MCF 10A (cell line): ENCODE data around the gene PLA2G4C. TPM values are rescaled to one million over a fixed set of nuclear protein-coding genes. Genes with fewer than 3 reads are reported as not detected.

ENCODE experiments used
- BruUV-seq: library from RNA; stranded (reverse); fragments of 400-500 nt; replicated peaks from 2 replicates; lab custom pipeline; 2021; lab: Mats Ljungman, UMichigan
- CTCF ChIA-PET: fragments of 300-600 bp; sonication (Branson Sonifier 250); formaldehyde crosslinking; extraction: SDS; loops from one replicate; lab custom pipeline; 2021; ENCODE audit warnings: antibody characterized with exemption, inconsistent platforms; lab: Yijun Ruan, JAX
- POLR2A ChIA-PET: fragments of 300-600, 350-650 bp; sonication (Branson Sonifier 250); formaldehyde crosslinking; extraction: SDS; loops from one replicate; lab custom pipeline; 2020; ENCODE audit warnings: antibody characterized with exemption, inconsistent platforms; lab: Yijun Ruan, JAX
- DNase-seq: peaks from one replicate; pipeline ENCODE4 v3.0.0-alpha.2; 2018; ENCODE audit not compliant: unreplicated experiment
- H3K27ac Mint-ChIP-seq: one replicate; pipeline ENCODE4 v1.8.0; 2022; ENCODE audit warnings: mild to moderate bottlenecking, low read depth, mixed read lengths; ENCODE audit not compliant: unreplicated experiment
- H3K27me3 Mint-ChIP-seq: one replicate; pipeline ENCODE4 v1.8.0; 2022; ENCODE audit warnings: mixed read lengths; ENCODE audit not compliant: insufficient read depth, unreplicated experiment
- H3K36me3 Mint-ChIP-seq: one replicate; pipeline ENCODE4 v1.8.0; 2022; ENCODE audit warnings: mild to moderate bottlenecking, moderate library complexity, mixed read lengths; ENCODE audit not compliant: insufficient read depth, unreplicated experiment
- H3K4me1 Mint-ChIP-seq: one replicate; pipeline ENCODE4 v1.8.0; 2022; ENCODE audit warnings: mixed read lengths; ENCODE audit not compliant: insufficient read depth, unreplicated experiment
- H3K4me3 Mint-ChIP-seq: one replicate; pipeline ENCODE4 v1.8.0; 2022; ENCODE audit warnings: mild to moderate bottlenecking, moderate library complexity, mixed read lengths; ENCODE audit not compliant: unreplicated experiment
- H3K9me3 Mint-ChIP-seq: one replicate; pipeline ENCODE4 v1.8.0; 2022; ENCODE audit warnings: mixed read lengths; ENCODE audit not compliant: unreplicated experiment
- CTCF ChIP-seq: fragments of 200-600 bp; IDR thresholded peaks from one replicate; pipeline ENCODE4 v1.8.0; 2022; ENCODE audit warnings: antibody characterized with exemption, mild to moderate bottlenecking; ENCODE audit not compliant: unreplicated experiment
- intact Hi-C: fragments of 100-400 bp; cut with micrococcal nuclease; formaldehyde crosslinking; loops from 2 replicates; pipeline ENCODE4 v1.14.1; 2022
- total RNA-seq: library from RNA; stranded (reverse); gene quantifications from 2 replicates; pipeline ENCODE4 v1.2.3, GENCODE V29; 2022

PLA2G4C gene
- total RNA-seq, 1 experiment from 2014 or later: 1.4 TPM

- Mint-ChIP-seq H3K36me3 (no peaks in the 10 kb centered on the region), H3K27me3 (peaks cover 68% of the 10 kb centered on the region), H3K27ac (no peak overlapping the region), H3K9me3 (no peaks in the 10 kb centered on the region), H3K4me3 (no peak overlapping the region), H3K4me1 (no peaks in the 10 kb centered on the region)
- intact Hi-C loops: no loop called here
- ChIA-PET POLR2A (no interaction called here), CTCF (no interaction called here)
- DNase-seq: no peak
- TF ChIP-seq CTCF: no peak
- BruUV-seq: no TSS peak
Measured at GRCh38 chr19:48041877-48042580, 68.6 kb downstream of the PLA2G4C start.

GRCh38 chr19:48036765-48037164, 73.9 kb downstream of the PLA2G4C start:
- no peak for TF ChIP-seq CTCF
- Mint-ChIP-seq H3K27ac (no peak overlapping the region), H3K27me3 (peaks cover 64% of the 10 kb centered on the region), H3K4me1 (no peaks in the 10 kb centered on the region), H3K36me3 (no peaks in the 10 kb centered on the region), H3K4me3 (no peak overlapping the region), H3K9me3 (peaks cover 15% of the 10 kb centered on the region)
- DNase-seq: no peak
- ChIA-PET CTCF (interaction anchor here (0.5 kb wide), 1 partner anchor 255 kb away, joined by 3 read pairs; no protein-coding TSS in a partner anchor), POLR2A (no interaction called here)
- intact Hi-C loops: no loop called here
- BruUV-seq: no TSS peak

GRCh38 chr19:48033604-48034003, 77.0 kb downstream of the PLA2G4C start:
- H3K36me3 Mint-ChIP-seq: no peaks in the 10 kb centered on the region
- no peak overlapping the region for H3K27ac Mint-ChIP-seq
- H3K4me1 Mint-ChIP-seq: no peaks in the 10 kb centered on the region
- TF ChIP-seq CTCF: no peak
- H3K9me3 Mint-ChIP-seq: peaks cover 15% of the 10 kb centered on the region
- POLR2A ChIA-PET: no interaction called here
- intact Hi-C loops: no loop called here
- H3K4me3 Mint-ChIP-seq: no peak overlapping the region
- CTCF ChIA-PET: no interaction called here
- peaks cover 58% of the 10 kb centered on the region for H3K27me3 Mint-ChIP-seq
- BruUV-seq: no TSS peak
- no peak for DNase-seq

GRCh38 chr19:48030073-48030472, 80.5 kb downstream of the PLA2G4C start:
- ChIA-PET POLR2A (no interaction called here), CTCF (no interaction called here)
- TF ChIP-seq CTCF: no peak
- peaks cover 71% of the 10 kb centered on the region for H3K27me3 Mint-ChIP-seq
- H3K27ac Mint-ChIP-seq: no peak overlapping the region
- no peak overlapping the region for H3K4me3 Mint-ChIP-seq
- no peak for DNase-seq
- BruUV-seq: no TSS peak
- intact Hi-C loops: no loop called here
- H3K4me1 Mint-ChIP-seq: no peaks in the 10 kb centered on the region
- no peaks in the 10 kb centered on the region for H3K36me3 Mint-ChIP-seq
- no peaks in the 10 kb centered on the region for H3K9me3 Mint-ChIP-seq
